ENCODE data around the gene CYP27C1. TPM values are rescaled to one million over a fixed set of nuclear protein-coding genes. Genes with fewer than 3 reads are reported as not detected.

CYP27C1 gene
- total and polyA plus RNA-seq, 12 donors: 0.11 to 0.97 (median 0.22) TPM; not detected in 3

DNA sequence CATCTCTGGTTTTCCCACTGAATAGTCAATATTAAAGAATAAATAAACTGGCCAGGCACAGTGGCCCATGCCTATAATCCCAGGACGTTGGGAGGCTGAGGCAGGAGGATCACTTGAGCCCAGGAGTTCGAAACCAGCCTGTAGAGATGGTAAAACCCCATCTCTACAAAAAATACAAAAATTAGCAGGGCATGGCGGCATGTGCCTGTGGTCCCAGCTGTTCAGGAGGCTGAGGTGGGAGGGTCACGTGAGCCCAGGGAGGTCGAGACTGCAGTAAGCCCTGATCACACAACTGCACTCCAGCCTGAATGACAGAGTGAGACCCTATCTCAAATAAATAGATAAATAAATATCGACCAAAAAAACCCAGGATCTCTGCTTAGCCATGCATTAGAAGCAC, 63.0 kb downstream of the CYP27C1 start:
- 75 to 93% (median 91%) methylated on average over 6 of the region's 6 CpGs for WGBS, 4 donors
- peak in 2 of 7 donors; percentile 10 to 24 for DNase-seq
- intact Hi-C loops (cut with DNase I): no loop called here
- H3K4me3 ChIP-seq: no peak overlapping the region
- H3K27ac ChIP-seq: no peak overlapping the region
- TF ChIP-seq, protein P1, sequence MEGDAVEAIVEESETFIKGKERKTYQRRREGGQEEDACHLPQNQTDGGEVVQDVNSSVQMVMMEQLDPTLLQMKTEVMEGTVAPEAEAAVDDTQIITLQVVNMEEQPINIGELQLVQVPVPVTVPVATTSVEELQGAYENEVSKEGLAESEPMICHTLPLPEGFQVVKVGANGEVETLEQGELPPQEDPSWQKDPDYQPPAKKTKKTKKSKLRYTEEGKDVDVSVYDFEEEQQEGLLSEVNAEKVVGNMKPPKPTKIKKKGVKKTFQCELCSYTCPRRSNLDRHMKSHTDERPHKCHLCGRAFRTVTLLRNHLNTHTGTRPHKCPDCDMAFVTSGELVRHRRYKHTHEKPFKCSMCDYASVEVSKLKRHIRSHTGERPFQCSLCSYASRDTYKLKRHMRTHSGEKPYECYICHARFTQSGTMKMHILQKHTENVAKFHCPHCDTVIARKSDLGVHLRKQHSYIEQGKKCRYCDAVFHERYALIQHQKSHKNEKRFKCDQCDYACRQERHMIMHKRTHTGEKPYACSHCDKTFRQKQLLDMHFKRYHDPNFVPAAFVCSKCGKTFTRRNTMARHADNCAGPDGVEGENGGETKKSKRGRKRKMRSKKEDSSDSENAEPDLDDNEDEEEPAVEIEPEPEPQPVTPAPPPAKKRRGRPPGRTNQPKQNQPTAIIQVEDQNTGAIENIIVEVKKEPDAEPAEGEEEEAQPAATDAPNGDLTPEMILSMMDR (IDR thresholded peaks at IDR 0.05): no peak
- no peak for TF ChIP-seq POLR2A (IDR thresholded peaks at IDR 0.05)
- H3K27me3 ChIP-seq: no peaks in the 10 kb centered on the region
- H3K4me1 ChIP-seq (replicated peaks in 1 of 2): peaks cover 11 to 18% of the 10 kb centered on the region in 2 donors
- no peaks in the 10 kb centered on the region for H3K36me3 ChIP-seq (replicated peaks in 1 of 2)
- no peaks in the 10 kb centered on the region for H3K9me3 ChIP-seq (replicated peaks in 1 of 3)

DNA sequence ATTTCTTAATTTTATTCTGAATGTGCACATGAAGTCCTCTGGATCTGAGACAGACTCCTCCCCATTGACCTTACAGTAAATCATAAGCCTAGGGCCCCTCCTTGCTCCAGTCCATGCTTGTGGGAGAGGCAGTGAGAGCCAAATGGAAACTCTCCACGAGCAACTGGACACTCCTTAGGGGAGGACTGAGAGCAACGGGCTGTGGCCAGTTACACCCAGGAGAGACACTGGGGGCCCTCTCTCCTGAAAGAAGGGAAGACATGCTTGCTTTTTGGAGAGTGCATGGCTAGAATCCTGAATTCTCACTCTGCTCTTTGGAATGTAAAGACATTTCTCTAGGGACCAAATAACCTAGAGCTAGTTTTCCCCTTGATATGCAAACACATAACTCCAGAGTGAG, 64.2 kb downstream of the CYP27C1 start:
- TF ChIP-seq POLR2A (IDR thresholded peaks at IDR 0.05): no peak
- TF ChIP-seq, protein P1 (IDR thresholded peaks at IDR 0.05): no peak
- Histone ChIP-seq H3K4me3 (no peak overlapping the region), H3K4me1 (replicated peaks in 1 of 2) (peaks cover 11 to 18% of the 10 kb centered on the region in 2 donors), H3K27me3 (no peaks in the 10 kb centered on the region), H3K9me3 (replicated peaks in 1 of 3) (no peaks in the 10 kb centered on the region), H3K36me3 (replicated peaks in 1 of 2) (no peaks in the 10 kb centered on the region), H3K27ac (peak overlapping the region in 1 of 5 donors; percentile 13)
- DNase-seq: peak in 6 of 7 donors; percentile 48 to 80 (median 63)
- WGBS, 4 donors: 7 to 40% (median 24%) methylated on average over 1 to 2 of the region's 2 CpGs
- intact Hi-C loops (cut with DNase I): no loop called here

DNA sequence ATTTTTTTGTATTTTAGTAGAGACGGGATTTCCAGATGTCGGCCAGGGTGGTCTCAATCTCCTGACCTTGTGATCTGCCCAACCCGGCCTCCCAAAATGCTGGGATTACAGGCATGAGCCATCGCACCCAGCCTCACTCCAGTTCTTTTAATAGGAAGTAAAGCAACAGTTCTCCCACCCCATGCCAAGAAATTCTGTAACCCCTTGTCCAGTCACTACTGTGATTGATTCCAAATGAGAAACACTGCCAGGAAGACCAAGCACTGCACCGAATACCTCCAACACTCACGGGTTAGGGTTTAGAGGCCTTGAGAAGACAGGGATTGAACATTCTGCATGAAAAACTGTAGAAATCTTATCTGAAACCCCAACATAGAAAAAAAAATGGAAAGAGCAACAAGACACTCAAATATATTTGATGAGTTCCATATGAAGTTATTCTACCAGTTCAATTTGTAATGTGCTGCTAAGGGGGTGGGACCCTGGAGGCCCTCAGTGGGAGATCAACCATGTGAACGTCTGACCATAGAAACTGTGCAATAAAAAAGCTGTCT, 65.0 kb downstream of the CYP27C1 start:
- Histone ChIP-seq H3K4me1 (replicated peaks in 1 of 2) (peaks cover 11 to 18% of the 10 kb centered on the region in 2 donors), H3K36me3 (replicated peaks in 1 of 2) (no peaks in the 10 kb centered on the region), H3K27me3 (no peaks in the 10 kb centered on the region), H3K27ac (peak overlapping the region in 2 of 5 donors; percentile 36 to 67), H3K4me3 (no peak overlapping the region), H3K9me3 (replicated peaks in 1 of 3) (no peaks in the 10 kb centered on the region)
- intact Hi-C loops (cut with DNase I): no loop called here
- TF ChIP-seq, protein P1 (IDR thresholded peaks at IDR 0.05): no peak
- TF ChIP-seq POLR2A (IDR thresholded peaks at IDR 0.05): no peak
- DNase-seq: peak in 5 of 7 donors; percentile 28 to 59 (median 38)
- WGBS, 4 donors: 53 to 59% (median 55%) methylated on average over 7 of the region's 7 CpGs

DNA sequence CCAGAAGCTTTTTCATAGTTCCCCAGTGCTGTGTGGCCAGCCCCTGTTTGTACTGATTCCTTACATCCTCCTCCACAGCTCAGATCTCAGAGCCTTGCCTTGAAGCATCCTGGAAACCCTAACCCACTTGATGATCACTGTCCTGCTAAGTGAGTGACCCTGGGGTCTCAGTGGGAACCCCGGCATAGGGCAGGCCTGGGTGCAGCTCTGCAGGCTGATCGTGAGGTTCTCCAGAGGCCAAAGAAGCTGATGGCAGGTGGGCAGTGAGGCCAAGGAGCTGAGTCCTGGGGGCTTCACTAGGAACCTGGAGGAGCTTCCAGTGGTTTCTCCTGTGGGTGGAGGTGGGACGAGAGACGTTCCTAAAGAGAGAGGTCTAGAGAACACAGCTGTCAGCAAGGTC, 65.7 kb downstream of the CYP27C1 start:
- no peaks in the 10 kb centered on the region for H3K36me3 ChIP-seq (replicated peaks in 1 of 2)
- no peaks in the 10 kb centered on the region for H3K27me3 ChIP-seq
- H3K9me3 ChIP-seq (replicated peaks in 1 of 3): no peaks in the 10 kb centered on the region
- WGBS, 4 donors: 77 to 81% (median 78%) methylated on average over 4 of the region's 4 CpGs
- DNase-seq: peak in 2 of 7 donors; percentile 11 to 31
- no peak overlapping the region for H3K4me3 ChIP-seq
- H3K4me1 ChIP-seq (replicated peaks in 1 of 2): peaks cover 11 to 18% of the 10 kb centered on the region in 2 donors
- no peak for TF ChIP-seq POLR2A (IDR thresholded peaks at IDR 0.05)
- TF ChIP-seq, protein P1 (IDR thresholded peaks at IDR 0.05): no peak
- H3K27ac ChIP-seq: peak overlapping the region in 2 of 5 donors; percentile 36 to 67
- intact Hi-C loops (cut with DNase I): no loop called here

Measured in adrenal gland (tissue), 12 donors.